A549 treated with AZD2906 at 1 μM for 4 hours (cell line): ENCODE data around the gene TPT1. TPM values are rescaled to one million over a fixed set of nuclear protein-coding genes. Genes with fewer than 3 reads are reported as not detected.

Source experiments
- total RNA-seq: library from RNA; stranded (reverse); fragments of 200-300 nt; extraction: Qiagen RNA extraction; gene quantifications from 5 replicates; pipeline ENCODE4 v1.2.3, GENCODE V29; 2022

TPT1 gene
- 1,799 to 2,311 TPM (median 2,209 TPM) in 5 replicates for total RNA-seq

GRCh38 chr13:45341034-45341798 lies at the start of gene TPT1:
Gene TPT1, minus strand, starts transcription at chr13:45341183. Its CDS starts 114 bp downstream, at chr13:45341069.

Other genes starting within 250 kb of the TPT1 start
- gene GTF2F2, start 220.7 kb downstream of the TPT1 start, total RNA-seq = 18.7 to 21.3 TPM (median 19.4 TPM) in 5 replicates
- not detected in 5 replicates for gene KCTD4, start 140.1 kb downstream of the TPT1 start, total RNA-seq
- 6.8 to 9.2 TPM (median 7.6 TPM) in 5 replicates for gene SLC25A30, start 77.2 kb upstream of the TPT1 start, total RNA-seq
- gene COG3, start 123.8 kb upstream of the TPT1 start, total RNA-seq = 11.9 to 15.5 TPM (median 14.0 TPM) in 5 replicates